ENCODE results near the gene MIEF1. TPM values are rescaled to one million over a fixed set of nuclear protein-coding genes. Genes with fewer than 3 reads are reported as not detected.

MIEF1 gene
- total RNA-seq, 1 donor from 2014 or later, result 32.4 TPM

DNA sequence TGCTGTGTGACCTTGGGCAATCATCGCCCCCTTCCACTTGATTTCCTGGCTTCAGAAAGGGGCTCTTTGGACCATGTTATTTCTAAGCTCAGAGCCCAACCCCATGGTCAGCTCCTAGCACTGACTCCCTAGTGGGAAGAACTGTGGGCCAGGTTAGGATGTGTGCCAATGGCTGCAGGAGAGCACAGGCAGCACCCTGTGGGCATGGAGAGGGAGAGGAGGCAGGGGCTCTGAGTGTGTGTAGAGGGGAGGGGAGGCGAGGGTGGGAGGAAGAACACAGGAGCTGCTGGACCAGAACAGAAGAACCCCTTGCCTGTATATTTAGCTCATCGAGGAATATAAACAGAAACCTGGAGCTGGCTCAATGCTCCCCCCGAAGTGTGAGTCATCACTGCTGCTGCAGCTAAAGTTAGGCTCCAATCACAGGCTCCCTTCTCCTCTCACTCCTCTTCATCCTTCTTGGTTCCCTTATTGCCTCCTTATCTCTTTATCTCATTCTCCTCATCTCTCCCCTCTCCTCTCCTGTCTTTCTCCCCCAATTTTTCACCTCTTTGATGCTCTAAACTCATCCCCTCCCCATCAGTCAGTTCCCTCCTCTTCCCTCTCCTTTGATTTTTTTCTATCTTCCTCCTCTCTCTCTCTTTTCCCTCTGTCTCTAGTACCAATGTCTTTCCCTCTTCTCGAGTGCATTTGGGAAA, 44.9 kb downstream of the MIEF1 start:
- Mint-ChIP-seq H3K4me3 (ENCODE audit: low read depth) (no peak overlapping the region), H3K27ac (no peak overlapping the region), H3K36me3 (ENCODE audit: insufficient read depth) (no peaks in the 10 kb centered on the region), H3K9me3 (ENCODE audit: low read depth) (no peaks in the 10 kb centered on the region), H3K27me3 (peaks cover 68% of the 10 kb centered on the region), H3K4me1 (ENCODE audit: low read depth) (no peaks in the 10 kb centered on the region)
- no peak for DNase-seq (ENCODE audit: low spot score, unreplicated experiment)
- TF ChIP-seq, protein P1, sequence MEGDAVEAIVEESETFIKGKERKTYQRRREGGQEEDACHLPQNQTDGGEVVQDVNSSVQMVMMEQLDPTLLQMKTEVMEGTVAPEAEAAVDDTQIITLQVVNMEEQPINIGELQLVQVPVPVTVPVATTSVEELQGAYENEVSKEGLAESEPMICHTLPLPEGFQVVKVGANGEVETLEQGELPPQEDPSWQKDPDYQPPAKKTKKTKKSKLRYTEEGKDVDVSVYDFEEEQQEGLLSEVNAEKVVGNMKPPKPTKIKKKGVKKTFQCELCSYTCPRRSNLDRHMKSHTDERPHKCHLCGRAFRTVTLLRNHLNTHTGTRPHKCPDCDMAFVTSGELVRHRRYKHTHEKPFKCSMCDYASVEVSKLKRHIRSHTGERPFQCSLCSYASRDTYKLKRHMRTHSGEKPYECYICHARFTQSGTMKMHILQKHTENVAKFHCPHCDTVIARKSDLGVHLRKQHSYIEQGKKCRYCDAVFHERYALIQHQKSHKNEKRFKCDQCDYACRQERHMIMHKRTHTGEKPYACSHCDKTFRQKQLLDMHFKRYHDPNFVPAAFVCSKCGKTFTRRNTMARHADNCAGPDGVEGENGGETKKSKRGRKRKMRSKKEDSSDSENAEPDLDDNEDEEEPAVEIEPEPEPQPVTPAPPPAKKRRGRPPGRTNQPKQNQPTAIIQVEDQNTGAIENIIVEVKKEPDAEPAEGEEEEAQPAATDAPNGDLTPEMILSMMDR (IDR thresholded peaks at IDR 0.05; ENCODE audit: unreplicated experiment), result no peak

DNA sequence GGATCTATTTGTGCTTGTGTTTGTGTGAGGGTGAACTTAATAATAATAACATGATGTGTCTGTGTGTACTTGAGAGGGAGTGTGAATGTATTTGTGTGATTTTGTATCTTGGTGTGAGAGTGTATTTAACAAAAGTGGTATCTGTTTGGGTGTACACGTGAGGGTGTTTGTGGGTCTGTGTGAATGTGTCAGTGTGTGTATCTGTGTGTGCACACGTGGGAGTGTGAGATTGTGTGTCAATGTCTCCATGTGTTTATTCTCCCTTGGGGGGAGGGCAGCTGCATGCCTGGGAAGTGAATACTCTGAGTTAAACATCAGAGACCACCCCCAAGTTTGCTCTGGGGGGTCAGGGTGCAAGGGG, 45.5 kb downstream of the MIEF1 start:
- Mint-ChIP-seq H3K4me1 (ENCODE audit: low read depth) (no peaks in the 10 kb centered on the region), H3K9me3 (ENCODE audit: low read depth) (no peaks in the 10 kb centered on the region), H3K36me3 (ENCODE audit: insufficient read depth) (no peaks in the 10 kb centered on the region), H3K27me3 (peaks cover 66% of the 10 kb centered on the region), H3K27ac (no peak overlapping the region), H3K4me3 (ENCODE audit: low read depth) (no peak overlapping the region)
- DNase-seq (ENCODE audit: low spot score, unreplicated experiment), result no peak
- TF ChIP-seq, protein P1 (IDR thresholded peaks at IDR 0.05; ENCODE audit: unreplicated experiment), result no peak

DNA sequence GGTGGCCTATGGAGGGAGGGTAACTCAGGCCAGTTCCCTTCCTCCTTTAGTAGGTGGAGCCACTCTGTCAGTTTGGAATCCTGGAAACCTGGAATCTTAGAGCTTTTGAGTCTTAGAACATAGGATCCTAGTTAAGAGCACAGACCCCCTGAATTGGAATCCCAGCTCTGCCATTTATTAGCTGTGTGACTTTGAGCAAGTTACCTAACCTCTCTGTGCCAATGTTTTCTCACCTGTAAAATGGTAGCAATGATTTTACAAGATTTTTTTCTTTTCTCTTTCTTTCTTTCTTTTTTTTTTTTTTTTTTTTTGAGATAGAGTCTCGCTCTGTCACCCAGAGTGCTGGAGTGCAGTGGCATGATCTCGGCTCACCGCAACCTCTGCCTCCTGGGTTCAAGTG, 51.3 kb downstream of the MIEF1 start:
- DNase-seq (ENCODE audit: low spot score, unreplicated experiment), result no peak
- Mint-ChIP-seq H3K4me3 (ENCODE audit: low read depth) (no peak overlapping the region), H3K4me1 (ENCODE audit: low read depth) (peaks cover 1% of the 10 kb centered on the region), H3K36me3 (ENCODE audit: insufficient read depth) (no peaks in the 10 kb centered on the region), H3K27ac (no peak overlapping the region), H3K9me3 (ENCODE audit: low read depth) (no peaks in the 10 kb centered on the region), H3K27me3 (peaks cover 63% of the 10 kb centered on the region)
- TF ChIP-seq, protein P1 (IDR thresholded peaks at IDR 0.05; ENCODE audit: unreplicated experiment), result no peak

DNA sequence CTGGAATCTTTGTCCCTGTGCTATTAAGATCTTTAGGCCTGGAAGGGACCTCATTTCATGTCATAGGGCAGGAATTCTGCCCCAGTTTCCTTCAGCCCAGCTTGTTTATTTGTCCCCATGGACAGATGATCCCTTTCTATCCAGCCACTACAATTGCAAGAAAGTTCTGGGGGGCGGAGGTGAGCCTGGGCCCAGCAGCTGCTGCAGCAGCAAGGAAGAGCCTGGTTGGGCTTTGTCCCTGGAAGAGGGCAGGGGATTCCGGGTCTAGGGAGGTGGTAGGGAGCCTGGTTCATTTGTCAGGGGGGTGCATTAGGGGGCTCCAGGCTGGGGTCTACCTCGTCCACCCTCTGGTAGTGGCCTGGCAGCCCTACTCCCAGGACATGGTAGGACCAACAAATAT, 52.1 kb downstream of the MIEF1 start:
- Mint-ChIP-seq H3K27me3 (peaks cover 67% of the 10 kb centered on the region), H3K27ac (no peak overlapping the region)
- TF ChIP-seq, protein P1 (IDR thresholded peaks at IDR 0.05; ENCODE audit: unreplicated experiment), result no peak

DNA sequence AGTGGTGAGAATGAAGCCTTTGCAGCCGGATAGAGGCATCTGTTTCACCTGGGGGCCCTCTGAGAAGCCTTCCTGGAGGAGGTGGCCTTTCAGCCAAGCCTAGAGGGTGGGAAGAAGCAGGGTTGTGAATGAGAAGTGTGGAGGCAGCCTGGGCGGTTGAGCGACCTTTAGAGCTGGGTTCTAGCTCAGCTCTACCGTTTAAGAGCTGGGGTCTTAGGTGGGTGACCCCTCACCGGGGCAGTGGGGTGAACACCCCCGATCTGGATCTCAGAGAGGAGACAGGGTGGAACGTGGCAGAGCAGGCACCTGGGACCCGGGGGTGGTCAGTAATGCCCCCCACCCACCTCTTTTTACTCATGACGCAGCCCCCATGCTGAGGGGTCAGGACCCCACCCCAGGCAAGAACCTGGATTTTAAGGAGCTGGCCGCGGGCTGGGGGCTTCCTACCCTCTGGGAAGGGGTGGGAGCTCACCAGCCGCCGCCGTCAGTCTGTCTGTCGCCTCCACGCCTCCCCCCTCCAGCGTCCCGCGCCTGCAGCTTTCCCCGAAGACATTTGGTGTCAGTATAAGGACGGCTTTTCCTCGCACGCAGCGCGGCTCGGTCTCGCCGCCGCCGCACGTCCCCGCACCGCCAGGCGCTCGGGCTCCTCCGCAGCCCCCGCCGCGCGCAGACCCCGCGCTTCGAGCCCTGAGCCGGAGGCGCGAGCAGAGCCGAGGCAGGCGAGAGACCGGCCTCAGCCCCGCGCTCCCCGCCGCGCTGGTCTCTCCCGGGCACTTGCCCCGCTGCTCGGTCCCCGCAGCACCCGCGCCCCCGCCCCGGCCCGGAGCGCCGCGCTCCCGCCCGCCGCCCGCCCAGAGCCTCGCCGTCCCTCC, 55.1 kb downstream of the MIEF1 start:
- Mint-ChIP-seq H3K4me1 (ENCODE audit: low read depth) (peaks cover 1% of the 10 kb centered on the region), H3K27ac (no peak overlapping the region), H3K4me3 (ENCODE audit: low read depth) (peak overlapping the region; percentile 41), H3K9me3 (ENCODE audit: low read depth) (no peaks in the 10 kb centered on the region), H3K27me3 (peaks cover 71% of the 10 kb centered on the region), H3K36me3 (ENCODE audit: insufficient read depth) (no peaks in the 10 kb centered on the region)
- TF ChIP-seq, protein P1 (IDR thresholded peaks at IDR 0.05; ENCODE audit: unreplicated experiment), result no peak
- no peak for DNase-seq (ENCODE audit: low spot score, unreplicated experiment)

More for the DNA sequence above, 52.1 kb downstream of the MIEF1 start:
- H3K36me3 Mint-ChIP-seq (ENCODE audit: insufficient read depth), result no peaks in the 10 kb centered on the region
- no peak overlapping the region for H3K4me3 Mint-ChIP-seq (ENCODE audit: low read depth)
- peaks cover 1% of the 10 kb centered on the region for H3K4me1 Mint-ChIP-seq (ENCODE audit: low read depth)
- H3K9me3 Mint-ChIP-seq (ENCODE audit: low read depth), result no peaks in the 10 kb centered on the region
- DNase-seq (ENCODE audit: low spot score, unreplicated experiment), result no peak
